Activated CD8-positive, alpha-beta T cell treated with anti-CD3 and anti-CD28 coated beads for 36 hours (primary cell): ENCODE results near the gene CMIP. TPM values are rescaled to one million over a fixed set of nuclear protein-coding genes. Genes with fewer than 3 reads are reported as not detected.

Experiments
- ATAC-seq: fragments of 200-7000 bp; cut with Tn5 transposase; one replicate; pipeline ENCODE4 v1.10.0; 2021; ENCODE audit warnings: mild to moderate bottlenecking, moderate library complexity
- CTCF ChIA-PET: fragments of 350-600 bp; sonication (Branson Sonifier 250); formaldehyde crosslinking; loops from one replicate; lab custom pipeline; 2021; ENCODE audit warnings: antibody characterized with exemption; lab: Charles Lee
- POLR2A ChIA-PET: fragments of 350-600 bp; sonication (Branson Sonifier 250); formaldehyde crosslinking; loops from one replicate; lab custom pipeline; 2021; ENCODE audit warnings: antibody characterized with exemption; lab: Charles Lee
- DNase-seq: peaks from one replicate; pipeline ENCODE4 v3.0.0-alpha.2; 2020
- H3K27ac Mint-ChIP-seq: one replicate; pipeline ENCODE4 v1.8.0; 2021; ENCODE audit warnings: mild to moderate bottlenecking, mixed read lengths
- H3K27me3 Mint-ChIP-seq: one replicate; pipeline ENCODE4 v1.8.0; 2021; ENCODE audit warnings: mixed read lengths
- H3K36me3 Mint-ChIP-seq: one replicate; pipeline ENCODE4 v1.8.0; 2021; ENCODE audit warnings: low read depth, mixed read lengths
- H3K4me1 Mint-ChIP-seq: one replicate; pipeline ENCODE4 v1.8.0; 2021; ENCODE audit warnings: low read depth, mixed read lengths
- H3K4me3 Mint-ChIP-seq: one replicate; pipeline ENCODE4 v1.8.0; 2021; ENCODE audit warnings: mild to moderate bottlenecking, moderate library complexity, mixed read lengths
- H3K9me3 Mint-ChIP-seq: one replicate; pipeline ENCODE4 v1.8.0; 2021; ENCODE audit warnings: mixed read lengths
- intact Hi-C: fragments of 100-400 bp; cut with micrococcal nuclease; formaldehyde crosslinking; loops from one replicate; pipeline ENCODE4 v1.10.0; 2022
- total RNA-seq, 2 experiments: library from RNA; stranded (reverse); gene quantifications; one replicate each; pipeline ENCODE4 v1.2.3, GENCODE V29; 2021
- TF ChIP-seq, protein P1 (sequence below): fragments of 200-600 bp; IDR thresholded peaks from one replicate; pipeline ENCODE4 v1.8.0; 2022; ENCODE audit warnings: antibody characterized with exemption, mild to moderate bottlenecking

The CMIP gene
- total RNA-seq, 2 experiments from 2014 or later: 37.6 to 38.5 TPM

GRCh38 chr16:81692571-81692970, 248.0 kb downstream of the CMIP start:
- intact Hi-C loops: no loop called here
- ChIA-PET POLR2A (no interaction called here), CTCF (no interaction called here)

GRCh38 chr16:81693041-81693743, 248.6 kb downstream of the CMIP start:
- intact Hi-C loops: no loop called here
- no peak for ATAC-seq
- CTCF ChIA-PET: no interaction called here
- Mint-ChIP-seq H3K27me3 (no peaks in the 10 kb centered on the region), H3K4me1 (peaks cover 4% of the 10 kb centered on the region), H3K27ac (no peak overlapping the region), H3K36me3 (peaks cover 11% of the 10 kb centered on the region), H3K4me3 (no peak overlapping the region), H3K9me3 (no peaks in the 10 kb centered on the region)
- no peak for DNase-seq
- TF ChIP-seq, protein P1, sequence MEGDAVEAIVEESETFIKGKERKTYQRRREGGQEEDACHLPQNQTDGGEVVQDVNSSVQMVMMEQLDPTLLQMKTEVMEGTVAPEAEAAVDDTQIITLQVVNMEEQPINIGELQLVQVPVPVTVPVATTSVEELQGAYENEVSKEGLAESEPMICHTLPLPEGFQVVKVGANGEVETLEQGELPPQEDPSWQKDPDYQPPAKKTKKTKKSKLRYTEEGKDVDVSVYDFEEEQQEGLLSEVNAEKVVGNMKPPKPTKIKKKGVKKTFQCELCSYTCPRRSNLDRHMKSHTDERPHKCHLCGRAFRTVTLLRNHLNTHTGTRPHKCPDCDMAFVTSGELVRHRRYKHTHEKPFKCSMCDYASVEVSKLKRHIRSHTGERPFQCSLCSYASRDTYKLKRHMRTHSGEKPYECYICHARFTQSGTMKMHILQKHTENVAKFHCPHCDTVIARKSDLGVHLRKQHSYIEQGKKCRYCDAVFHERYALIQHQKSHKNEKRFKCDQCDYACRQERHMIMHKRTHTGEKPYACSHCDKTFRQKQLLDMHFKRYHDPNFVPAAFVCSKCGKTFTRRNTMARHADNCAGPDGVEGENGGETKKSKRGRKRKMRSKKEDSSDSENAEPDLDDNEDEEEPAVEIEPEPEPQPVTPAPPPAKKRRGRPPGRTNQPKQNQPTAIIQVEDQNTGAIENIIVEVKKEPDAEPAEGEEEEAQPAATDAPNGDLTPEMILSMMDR: no peak
- POLR2A ChIA-PET: no interaction called here

More at GRCh38 chr16:81692571-81692970, 248.0 kb downstream of the CMIP start:
- ATAC-seq (no peak), DNase-seq (no peak)
- no peaks in the 10 kb centered on the region for H3K27me3 Mint-ChIP-seq
- no peaks in the 10 kb centered on the region for H3K9me3 Mint-ChIP-seq
- TF ChIP-seq, protein P1: no peak
- H3K4me3 Mint-ChIP-seq: no peak overlapping the region
- H3K4me1 Mint-ChIP-seq: peaks cover 9% of the 10 kb centered on the region
- no peak overlapping the region for H3K27ac Mint-ChIP-seq
- H3K36me3 Mint-ChIP-seq: peaks cover 11% of the 10 kb centered on the region

DNA sequence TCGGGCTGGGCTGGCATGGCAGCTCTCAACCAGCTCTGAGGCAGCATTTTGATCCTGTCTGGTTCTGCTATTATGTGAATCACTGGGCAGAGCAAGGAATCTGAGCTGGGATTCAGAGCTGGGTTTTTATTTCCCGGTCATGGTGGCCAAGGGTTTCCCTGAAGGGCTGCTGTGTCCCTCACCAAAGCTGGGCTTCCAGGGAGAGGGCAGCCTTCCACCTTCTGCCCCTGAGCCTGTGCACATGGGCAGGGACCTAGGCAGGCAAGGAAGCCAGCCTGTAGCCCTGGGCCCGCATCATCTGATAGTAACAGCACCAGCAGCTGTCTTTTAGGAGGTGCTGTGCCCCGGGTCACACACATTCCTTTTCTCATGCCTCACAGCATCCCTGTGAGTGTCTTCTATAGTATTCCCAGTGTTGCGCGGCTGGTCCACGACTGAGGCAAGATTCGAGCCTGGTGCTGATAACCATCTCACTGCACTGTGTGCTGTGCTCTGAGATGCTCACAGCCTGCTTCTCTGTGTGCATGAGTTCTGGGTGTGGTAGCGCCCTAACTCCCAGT, 249.2 kb downstream of the CMIP start:
- no peaks in the 10 kb centered on the region for H3K27me3 Mint-ChIP-seq
- intact Hi-C loops: no loop called here
- DNase-seq: no peak
- peaks cover 11% of the 10 kb centered on the region for H3K36me3 Mint-ChIP-seq
- no peak overlapping the region for H3K4me3 Mint-ChIP-seq
- CTCF ChIA-PET: interaction anchor here (1.0 to 1.3 kb wide), 2 partner anchors 72 to 254 kb away, joined by 3 to 5 read pairs; no protein-coding TSS in a partner anchor
- POLR2A ChIA-PET: no interaction called here
- ATAC-seq: no peak
- TF ChIP-seq, protein P1: no peak
- H3K4me1 Mint-ChIP-seq: no peaks in the 10 kb centered on the region
- peak overlapping the region; percentile 45 for H3K27ac Mint-ChIP-seq
- no peaks in the 10 kb centered on the region for H3K9me3 Mint-ChIP-seq

- no peaks in the 10 kb centered on the region for H3K27me3 Mint-ChIP-seq
- no peak overlapping the region for H3K4me3 Mint-ChIP-seq
- TF ChIP-seq, protein P1: no peak
- H3K9me3 Mint-ChIP-seq: no peaks in the 10 kb centered on the region
- H3K4me1 Mint-ChIP-seq: no peaks in the 10 kb centered on the region
- peaks cover 11% of the 10 kb centered on the region for H3K36me3 Mint-ChIP-seq
- ATAC-seq (no peak), DNase-seq (no peak)
- ChIA-PET POLR2A (no interaction called here), CTCF (interaction anchor here (0.9 to 1.3 kb wide), 4 partner anchors 10 to 291 kb away, joined by 3 to 5 read pairs (median 4); no protein-coding TSS in a partner anchor)
- H3K27ac Mint-ChIP-seq: no peak overlapping the region
- intact Hi-C loops: no loop called here
These were observed 250.1 kb downstream of the CMIP start for GRCh38 chr16:81694494-81695280.
